ENCODE data around the gene PHACTR4. TPM values are rescaled to one million over a fixed set of nuclear protein-coding genes. Genes with fewer than 3 reads are reported as not detected.

Gene PHACTR4
- total and polyA plus RNA-seq, 2 of the 8 experiments (the other 6 are each of a cell fraction or from before 2014, with no cell fraction given), result 23.7 to 57.8 TPM

- H2BK15ac ChIP-seq (ENCODE audit: low read length), result no peak overlapping the region
- no peak for FAIRE-seq
- no peak overlapping the region for H3K56ac ChIP-seq (replicated peaks; ENCODE audit: insufficient read length, low read depth, low read length)
- no peak overlapping the region for H2AFZ ChIP-seq (ENCODE audit: low read length)
- no peaks in the 10 kb centered on the region for H3K23me2 ChIP-seq (ENCODE audit: low read depth, low read length)
- no peak overlapping the region for H4K5ac ChIP-seq (ENCODE audit: insufficient read length, low read depth, low read length)
- 81% methylated on average over 4 of the region's 5 CpGs; no CpG with 5 or more reads in 1 of the 2 experiments for WGBS, 2 experiments (ENCODE audit: extremely low coverage in 1 of 2, insufficient coverage in 1 of 2, insufficient read length in 1 of 2, insufficient replicate concordance in 2 of 2, low coverage in 1 of 2, low lambda C conversion rate in 2 of 2, missing lambda C conversion rate in 1 of 2)
- no peak overlapping the region for H4K91ac ChIP-seq (replicated peaks; ENCODE audit: insufficient read length, low read length)
- ChIA-PET CTCF (ENCODE audit: partially characterized antibody) (interaction anchor here (1.2 to 1.5 kb wide), 2 partner anchors 87 to 91 kb away, joined by 6 read pairs; no protein-coding TSS in a partner anchor), POLR2A (ENCODE audit: partially characterized antibody) (interaction anchor here (1.0 kb wide), 2 partner anchors 9 to 35 kb away, joined by 3 read pairs; no protein-coding TSS in a partner anchor)
- H2BK12ac ChIP-seq (ENCODE audit: low read depth, low read length), result no peak overlapping the region
- H2BK120ac ChIP-seq (replicated peaks; ENCODE audit: low read depth, low read length), result no peak overlapping the region
- no peak overlapping the region for H3K4ac ChIP-seq (replicated peaks; ENCODE audit: insufficient read length, low read depth, low read length)
- H3K27ac ChIP-seq (ENCODE audit: low read depth, low read length), result no peak overlapping the region
- H3K4me1 ChIP-seq (replicated peaks in 1 of 4; ENCODE audit: control insufficient read depth in 3 of 4, insufficient read depth in 4 of 4, low read length in 3 of 4), result no peaks in the 10 kb centered on the region
- no peaks in the 10 kb centered on the region for H4K20me1 ChIP-seq (replicated peaks in 1 of 2; ENCODE audit: control insufficient read depth in 1 of 2, insufficient read depth in 2 of 2, low read length in 2 of 2)
- H4K8ac ChIP-seq (ENCODE audit: extremely low read depth, insufficient read depth, low read length), result no peak overlapping the region
- no peaks in the 10 kb centered on the region for H3K27me3 ChIP-seq (replicated peaks in 1 of 4; ENCODE audit: control insufficient read depth in 3 of 4, extremely low read depth in 1 of 4, insufficient read depth in 3 of 4, low read length in 3 of 4)
- H3K9me3 ChIP-seq (ENCODE audit: insufficient read depth in 2 of 2, low read depth in 1 of 2, low read length in 1 of 2), result no peaks in the 10 kb centered on the region
- no peak overlapping the region for H3K4me3 ChIP-seq (ENCODE audit: extremely low read depth in 1 of 4, insufficient read depth in 2 of 4, low read depth in 3 of 4, low read length in 4 of 4)
- no peaks in the 10 kb centered on the region for H3K36me3 ChIP-seq (ENCODE audit: control insufficient read depth in 2 of 4, insufficient read depth in 4 of 4, low read length in 3 of 4)
- no peak overlapping the region for H3K9ac ChIP-seq (replicated peaks in 1 of 4; ENCODE audit: extremely low read depth in 1 of 4, low read depth in 3 of 4, low read length in 3 of 4)
- H3K23ac ChIP-seq (ENCODE audit: insufficient read length), result no peak overlapping the region
- H2AK5ac ChIP-seq (ENCODE audit: low read depth, low read length), result no peak overlapping the region
- no peak overlapping the region for H2BK20ac ChIP-seq (ENCODE audit: low read length)
- no peak for DNase-seq (ENCODE audit: low read depth in 1 of 2, low spot score in 2 of 2)
- H3K14ac ChIP-seq (ENCODE audit: insufficient read length), result no peak overlapping the region
- no peak overlapping the region for H2BK5ac ChIP-seq (ENCODE audit: low read depth, low read length)
- no peak overlapping the region for H3K18ac ChIP-seq (ENCODE audit: extremely low read depth, low read length)
- H3K79me1 ChIP-seq (ENCODE audit: low read depth, low read length), result no peaks in the 10 kb centered on the region; the same call in 1 of the 2 replicates
- no peaks in the 10 kb centered on the region for H3K79me2 ChIP-seq (ENCODE audit: control insufficient read depth in 1 of 2, insufficient read depth in 2 of 2, low read length in 2 of 2)
- H3K4me2 ChIP-seq (ENCODE audit: insufficient read depth in 1 of 2, low read depth in 2 of 2, low read length in 2 of 2), result no peak overlapping the region
- TF ChIP-seq POU5F1 (IDR thresholded peaks at IDR 0.05; ENCODE audit: low read depth, low read length) (no peak), CTCF (IDR thresholded peaks at IDR 0.05; ENCODE audit: control extremely low read depth in 1 of 3, insufficient read depth in 1 of 3, low read depth in 1 of 3, low read length in 3 of 3) (no peak), RFX5 (IDR thresholded peaks at IDR 0.05; ENCODE audit: borderline replicate concordance, low read depth, low read length) (no peak), POLR2AphosphoS5 (IDR thresholded peaks at IDR 0.05; ENCODE audit: low read depth, low read length) (no peak), KDM5A (IDR thresholded peaks at IDR 0.05; ENCODE audit: low read length) (no peak), ATF2 (IDR thresholded peaks at IDR 0.05; ENCODE audit: low read length) (no peak), POLR2A (IDR thresholded peaks at IDR 0.05; ENCODE audit: control extremely low read depth in 1 of 2, low read depth in 2 of 2, low read length in 2 of 2) (no peak), CHD2 (IDR thresholded peaks at IDR 0.05; ENCODE audit: low read length) (no peak), BRCA1 (IDR thresholded peaks at IDR 0.05; ENCODE audit: low read depth, low read length) (no peak), SIRT6 (IDR thresholded peaks at IDR 0.05; ENCODE audit: low read length) (no peak), TCF12 (IDR thresholded peaks at IDR 0.05; ENCODE audit: low read depth, low read length) (no peak)
These were observed 81.0 kb downstream of the PHACTR4 start for GRCh38 chr1:28450561-28450960.

Measured in H1 (cell line).